ENCODE data around the gene AKNAD1.

The AKNAD1 gene

DNA sequence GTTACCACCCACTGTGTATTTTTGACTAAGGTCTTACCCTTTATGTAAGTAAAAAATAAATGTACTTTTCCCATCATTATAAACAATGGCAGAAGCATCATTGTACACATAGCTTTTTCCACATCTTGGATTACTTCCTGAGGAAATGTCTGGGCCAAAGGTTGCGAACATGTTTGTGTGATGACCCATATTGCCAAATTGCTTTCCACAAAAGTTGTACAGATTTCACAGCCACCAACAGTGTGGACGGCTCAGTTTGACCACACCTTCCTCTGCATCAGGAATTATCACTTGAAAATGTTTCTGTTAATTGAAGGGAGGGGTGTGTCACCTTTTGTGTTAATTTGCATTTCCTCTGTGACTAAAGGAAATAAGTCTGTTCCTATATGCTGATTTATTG is 25.7 kb downstream of the AKNAD1 start:
- peak; percentile 61 for DNase-seq (ENCODE audit: low spot score)

DNA sequence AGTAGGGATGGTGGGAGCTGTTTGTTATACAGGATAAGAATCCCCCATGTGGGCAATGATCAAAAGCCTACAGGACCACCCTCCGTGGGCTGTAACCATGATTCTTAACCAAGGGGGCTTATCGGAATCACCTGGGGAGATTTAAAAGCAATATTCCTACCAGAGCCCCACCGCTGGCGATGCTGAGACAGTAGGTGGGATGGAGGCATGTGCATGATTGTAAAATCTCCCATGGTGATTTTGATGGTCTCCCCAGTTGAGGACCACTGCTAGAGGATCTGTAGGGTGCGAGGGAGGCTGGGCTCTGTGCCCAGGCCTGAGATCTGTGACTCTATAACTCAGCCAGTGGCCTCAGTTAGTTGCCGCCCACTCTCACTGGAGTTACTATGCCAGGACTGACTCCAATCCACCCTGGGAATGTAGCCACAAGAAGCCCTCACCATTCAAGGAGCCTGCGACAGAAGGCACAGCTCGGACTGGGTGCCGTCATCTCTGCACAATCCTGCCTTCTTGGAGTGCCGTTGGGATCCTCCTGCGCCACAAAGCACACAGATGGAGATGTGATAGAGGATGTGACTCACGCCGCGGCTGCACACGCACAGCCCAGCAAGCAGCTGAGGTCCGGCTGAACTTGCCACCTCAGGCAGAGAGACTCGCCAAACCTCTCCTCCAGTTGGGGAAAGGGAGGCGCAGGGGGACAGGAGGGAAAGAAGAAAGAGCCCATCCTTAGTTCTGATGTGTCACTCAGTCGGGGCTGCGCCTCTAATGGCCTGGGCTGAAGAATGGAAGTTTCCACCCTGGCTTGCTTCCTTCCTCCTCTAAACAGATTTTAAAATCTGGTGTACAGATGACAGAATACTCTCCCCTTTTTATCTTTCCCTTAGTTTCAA is 26.5 kb downstream of the AKNAD1 start:
- peak; percentile 93 for DNase-seq (ENCODE audit: low spot score)

DNA sequence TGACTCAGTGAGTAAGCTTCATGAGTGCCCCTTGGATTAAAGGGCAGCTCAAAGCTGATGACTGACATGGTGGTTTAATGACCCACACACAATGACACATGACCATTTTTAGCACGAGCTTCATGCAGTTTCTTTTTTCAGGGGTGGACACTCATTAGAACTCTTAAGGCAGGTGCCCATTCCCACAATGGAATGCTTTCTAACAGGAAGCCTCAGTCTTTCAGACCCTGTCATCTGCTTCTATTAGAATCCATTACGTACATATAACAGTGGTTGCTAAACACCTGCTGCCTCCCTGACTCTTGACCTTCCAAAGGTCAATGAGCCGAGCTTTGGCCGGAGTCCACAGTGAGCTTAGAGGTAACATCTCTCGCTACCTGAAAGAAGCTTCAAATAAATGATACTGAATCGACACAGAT is 27.4 kb downstream of the AKNAD1 start:
- peak; percentile 42 for DNase-seq (ENCODE audit: low spot score)

- peak; percentile 67 for DNase-seq (ENCODE audit: low spot score)
Measured at GRCh38 chr1:108828074-108828961, 28.6 kb downstream of the AKNAD1 start.

GRCh38 chr1:108826081-108826635 is 30.7 kb downstream of the AKNAD1 start:
- DNase-seq (ENCODE audit: low spot score) = no peak

DNA sequence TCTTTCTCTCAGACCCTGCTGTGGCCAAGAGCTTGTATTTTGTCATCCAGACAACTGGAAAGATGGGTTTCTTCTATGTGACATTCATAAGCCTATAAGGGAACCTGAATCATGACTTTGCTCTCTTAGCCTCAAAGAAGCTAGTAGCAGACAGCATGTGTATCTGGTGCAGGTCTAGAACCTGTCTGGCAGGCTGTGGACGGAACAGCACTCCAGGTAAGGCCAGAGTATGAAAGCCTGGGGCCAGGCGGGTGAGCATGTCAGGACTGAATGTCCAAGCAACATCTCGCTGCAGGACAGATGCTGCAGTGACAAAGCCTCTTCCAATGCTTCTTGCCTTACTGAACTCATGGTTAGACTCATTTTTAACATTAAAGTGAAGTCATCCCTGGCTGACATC is 32.8 kb downstream of the AKNAD1 start:
- no peak for DNase-seq (ENCODE audit: low spot score)

- no peak for DNase-seq (ENCODE audit: low spot score)
Measured at GRCh38 chr1:108823632-108824031, 33.3 kb downstream of the AKNAD1 start.

DNA sequence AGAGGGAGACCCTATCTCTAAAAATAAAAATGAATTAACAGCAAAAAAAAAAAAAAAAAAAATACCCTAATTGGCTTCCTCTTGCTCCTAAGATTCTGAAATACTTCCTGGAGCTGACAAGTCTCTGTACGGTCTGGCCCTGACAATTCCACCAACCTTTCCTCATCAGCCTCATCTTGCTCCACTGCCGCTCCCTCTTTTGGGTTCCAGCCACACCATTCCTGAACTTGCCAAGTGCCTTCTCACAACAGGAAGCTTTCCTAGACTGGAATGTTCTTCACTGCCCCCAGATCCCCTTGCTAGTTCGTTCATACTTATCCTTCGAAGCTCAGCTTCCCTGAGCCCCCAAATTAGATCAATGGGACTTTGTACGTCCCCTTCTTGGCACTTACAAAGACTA is 37.0 kb downstream of the AKNAD1 start:
- no peak for DNase-seq (ENCODE audit: low spot score)

- no peak for DNase-seq (ENCODE audit: low spot score)
Measured at GRCh38 chr1:108817811-108818210, 39.1 kb downstream of the AKNAD1 start.

DNA sequence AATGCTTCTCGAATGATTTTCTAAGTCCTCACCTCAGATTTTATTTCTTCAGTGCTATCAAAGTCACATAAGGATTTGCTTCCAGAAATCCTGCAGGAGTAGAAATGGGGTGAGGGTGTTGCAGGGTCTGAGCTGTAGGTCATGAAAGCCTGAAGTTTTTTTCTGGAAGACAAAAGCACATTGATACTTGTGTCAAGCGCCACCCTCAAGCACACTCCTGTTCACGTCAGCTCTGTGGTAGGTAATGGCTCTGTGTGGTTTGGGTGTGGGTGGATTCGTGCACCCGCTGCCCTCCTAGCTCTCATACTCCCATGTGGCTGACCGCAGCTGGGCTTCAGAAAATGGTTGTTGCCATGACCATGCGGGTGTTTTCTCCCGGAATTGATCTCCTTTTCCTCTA is 39.9 kb downstream of the AKNAD1 start:
- no peak for DNase-seq (ENCODE audit: low spot score)

DNA sequence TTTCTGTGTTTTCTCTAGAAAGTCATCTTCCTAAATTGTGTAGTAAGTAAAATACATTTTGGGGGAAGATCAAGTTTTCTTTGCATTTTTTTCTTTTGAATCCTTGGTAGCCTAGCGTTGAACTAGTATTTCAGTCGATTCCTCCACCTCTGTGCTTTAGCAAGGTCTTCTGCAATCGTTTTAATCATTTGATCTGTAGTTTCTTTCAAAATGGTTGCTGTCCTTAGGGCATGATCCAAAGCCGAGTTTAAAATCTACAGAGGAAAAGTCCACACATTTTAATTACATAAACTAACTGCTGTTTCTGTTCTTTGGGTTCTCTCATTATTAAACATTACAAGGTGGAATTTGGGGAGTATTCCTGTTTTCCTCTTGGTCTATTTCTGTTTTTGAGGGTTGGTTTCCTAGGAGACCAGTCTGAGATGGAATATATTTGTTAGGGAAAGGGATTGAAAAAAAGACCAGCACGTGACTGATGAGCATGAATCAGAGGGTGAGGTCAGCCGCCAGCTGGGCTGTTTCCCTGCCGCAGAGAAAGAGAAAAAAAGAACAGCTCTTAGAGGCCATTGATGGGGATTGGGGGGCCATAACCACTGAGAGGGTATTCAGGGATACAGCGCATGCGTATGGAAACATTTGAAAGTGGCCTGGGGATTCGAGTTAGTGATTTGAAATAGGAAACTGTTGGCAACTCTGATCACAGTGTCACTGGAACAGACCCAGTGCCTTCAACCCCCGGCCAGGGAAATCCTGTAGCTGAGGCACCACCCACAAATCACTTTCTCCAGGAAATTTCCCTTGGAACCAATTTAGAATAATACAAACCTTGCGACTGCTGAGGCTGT is 40.6 kb downstream of the AKNAD1 start:
- DNase-seq (ENCODE audit: low spot score) = peak; percentile 74

DNA sequence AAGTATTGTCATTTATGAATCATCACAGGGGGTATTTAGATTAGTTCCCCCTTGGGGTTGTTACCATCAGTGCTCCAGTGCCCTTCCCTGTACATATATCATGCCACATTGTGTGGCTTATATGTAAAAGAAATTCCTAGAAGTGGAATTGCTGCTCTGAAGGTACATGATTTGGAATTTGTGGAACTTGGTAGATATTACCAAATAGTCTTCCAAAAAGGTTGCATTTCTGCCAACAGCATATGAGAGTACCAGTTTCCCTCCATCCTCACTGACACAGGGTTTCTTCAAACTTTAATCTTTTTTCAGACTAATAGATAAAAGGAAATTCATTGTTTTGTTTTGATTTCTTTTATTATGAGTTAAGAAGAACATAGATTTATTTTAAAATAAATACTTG is 41.3 kb downstream of the AKNAD1 start:
- DNase-seq (ENCODE audit: low spot score) = no peak

- DNase-seq (ENCODE audit: low spot score) = no peak
Measured at GRCh38 chr1:108814343-108815125, 42.4 kb downstream of the AKNAD1 start.

DNA sequence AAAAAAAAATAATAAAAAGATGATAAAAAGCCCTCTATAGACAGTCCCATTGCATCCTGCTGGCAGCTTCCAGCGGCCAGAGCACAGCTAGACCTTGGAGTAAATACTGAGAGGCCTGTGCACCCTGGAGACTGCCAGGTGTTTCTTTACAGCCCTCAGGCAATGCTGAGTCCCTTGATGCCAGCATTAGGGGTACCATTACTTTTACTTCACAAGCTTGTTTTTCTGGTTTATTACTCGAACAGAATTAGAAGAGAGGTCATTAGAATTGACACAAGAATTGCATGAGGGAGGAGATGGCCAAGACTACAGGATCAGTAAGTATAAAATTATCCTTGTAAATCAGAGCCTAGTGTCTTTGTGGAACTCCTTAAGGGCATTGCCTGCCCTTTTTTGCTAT is 43.6 kb downstream of the AKNAD1 start:
- DNase-seq (ENCODE audit: low spot score) = no peak

- no peak for DNase-seq (ENCODE audit: low spot score)
Measured at GRCh38 chr1:108811611-108812010, 45.3 kb downstream of the AKNAD1 start.

- DNase-seq (ENCODE audit: low spot score) = no peak
Measured at GRCh38 chr1:108808438-108808837, 48.5 kb downstream of the AKNAD1 start.

GRCh38 chr1:108803548-108803947 is 53.3 kb downstream of the AKNAD1 start:
- DNase-seq (ENCODE audit: low spot score) = no peak

- DNase-seq (ENCODE audit: low spot score) = no peak
Measured at GRCh38 chr1:108801101-108801500, 55.8 kb downstream of the AKNAD1 start.

GRCh38 chr1:108799001-108799400 is 57.9 kb downstream of the AKNAD1 start:
- DNase-seq (ENCODE audit: low spot score) = no peak

GRCh38 chr1:108792420-108792819 is 64.5 kb downstream of the AKNAD1 start:
- no peak for DNase-seq (ENCODE audit: low spot score)

DNA sequence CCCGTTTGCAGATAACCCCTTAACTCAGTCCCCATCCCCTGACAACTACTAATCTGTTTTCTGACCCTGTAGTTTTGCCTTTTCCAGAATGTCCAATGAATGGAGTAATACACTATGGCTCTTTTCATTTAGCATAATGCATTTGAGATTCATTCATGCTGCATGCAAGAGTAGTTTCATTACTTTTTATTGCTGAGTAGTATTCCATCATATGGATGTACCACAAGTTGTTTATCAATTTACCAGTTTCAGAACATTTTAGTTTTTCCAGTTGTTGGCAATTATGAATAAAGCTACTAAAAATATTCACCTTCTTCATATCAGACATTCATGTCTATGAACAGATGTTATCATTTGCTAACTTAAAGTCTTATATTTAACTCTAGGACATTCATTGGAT is 65.1 kb downstream of the AKNAD1 start:
- no peak for DNase-seq (ENCODE audit: low spot score)

Data from hepatic stellate cell (primary cell).